Activated T-cell treated with anti-CD3 and anti-CD28 coated beads for 24 hours (primary cell): ENCODE data around the gene SLC9A3.
"Not testable (repeated sequence)": the region's sequence is repeated elsewhere in the genome, so short reads cannot be mapped to it uniquely, and the experiment has no call there.

ENCODE experiments used
- DNase-seq: peaks from one replicate; pipeline ENCODE4 v3.0.0-alpha.2; 2020; ENCODE audit warnings: low read depth

The SLC9A3 gene

GRCh38 chr5:489689-490080 is 34.6 kb downstream of the SLC9A3 start:
- no peak for DNase-seq

GRCh38 chr5:488744-489688 is 35.2 kb downstream of the SLC9A3 start:
- no peak for DNase-seq

- DNase-seq: no peak
Measured at GRCh38 chr5:488241-488640, 36.0 kb downstream of the SLC9A3 start.

- DNase-seq: not testable (repeated sequence)
Measured at GRCh38 chr5:486597-486996, 37.7 kb downstream of the SLC9A3 start.

- DNase-seq: no peak
Measured at GRCh38 chr5:485946-486491, 38.2 kb downstream of the SLC9A3 start.

GRCh38 chr5:485113-485945 is 38.9 kb downstream of the SLC9A3 start:
- no peak for DNase-seq

- DNase-seq: no peak
Measured at GRCh38 chr5:484556-484955, 39.7 kb downstream of the SLC9A3 start.

GRCh38 chr5:483434-484140 is 40.7 kb downstream of the SLC9A3 start:
- no peak for DNase-seq

GRCh38 chr5:483011-483410 is 41.2 kb downstream of the SLC9A3 start:
- DNase-seq: no peak

- DNase-seq: no peak
Measured at GRCh38 chr5:482506-482905, 41.7 kb downstream of the SLC9A3 start.

- DNase-seq: no peak
Measured at GRCh38 chr5:482021-482420, 42.2 kb downstream of the SLC9A3 start.

GRCh38 chr5:481347-481746 is 42.9 kb downstream of the SLC9A3 start:
- DNase-seq: no peak

- no peak for DNase-seq
Measured at GRCh38 chr5:479566-480319, 44.5 kb downstream of the SLC9A3 start.

- no peak for DNase-seq
Measured at GRCh38 chr5:478982-479535, 45.2 kb downstream of the SLC9A3 start.

GRCh38 chr5:478369-478981 is 45.8 kb downstream of the SLC9A3 start:
- no peak for DNase-seq

- DNase-seq: no peak
Measured at GRCh38 chr5:477871-478270, 46.4 kb downstream of the SLC9A3 start.

GRCh38 chr5:477247-477646 is 47.0 kb downstream of the SLC9A3 start:
- DNase-seq: no peak

GRCh38 chr5:476814-477175 is 47.5 kb downstream of the SLC9A3 start:
- DNase-seq: no peak

GRCh38 chr5:476102-476813 is 48.0 kb downstream of the SLC9A3 start:
- DNase-seq: no peak

- no peak for DNase-seq
Measured at GRCh38 chr5:475704-476101, 48.5 kb downstream of the SLC9A3 start.
